Dermis blood vessel endothelial cell (primary cell): ENCODE measurements around the gene COPZ1. TPM values are rescaled to one million over a fixed set of nuclear protein-coding genes. Genes with fewer than 3 reads are reported as not detected.

Experiments
- DNase-seq: peaks from one replicate; pipeline ENCODE4 v3.0.0; 2010
- total RNA-seq: library from RNA; depleted of rRNA; stranded (reverse); fragments of >200 nt; gene quantifications from 2 replicates; pipeline ENCODE4 v1.2.3, GENCODE V29; 2014

The COPZ1 gene
- total RNA-seq, 1 donor from 2014 or later = 111 TPM

GRCh38 chr12:54379398-54380201 is 54.7 kb downstream of the COPZ1 start:
- DNase-seq = peak; percentile 92

- DNase-seq = no peak
Observed at GRCh38 chr12:54381136-54381535, 56.2 kb downstream of the COPZ1 start.

- DNase-seq = peak; percentile 53
Observed at GRCh38 chr12:54383041-54383609, 58.2 kb downstream of the COPZ1 start.

- no peak for DNase-seq
Observed at GRCh38 chr12:54384591-54385041, 59.7 kb downstream of the COPZ1 start, which contains the start of gene ZNF385A. Gene ZNF385A (minus strand): TSS chr12:54384733. CDS start chr12:54384514, 219 bp downstream.

GRCh38 chr12:54385251-54385914 is 60.5 kb downstream of the COPZ1 start:
- no peak for DNase-seq

GRCh38 chr12:54386403-54387113 is 61.6 kb downstream of the COPZ1 start:
- DNase-seq = no peak

- no peak for DNase-seq
Observed at GRCh38 chr12:54387114-54387467, 62.2 kb downstream of the COPZ1 start.

GRCh38 chr12:54388237-54389133 is 63.6 kb downstream of the COPZ1 start:
- no peak for DNase-seq

GRCh38 chr12:54389134-54389508 is 64.2 kb downstream of the COPZ1 start:
- no peak for DNase-seq

- DNase-seq = no peak
Observed at GRCh38 chr12:54389607-54390175, 64.8 kb downstream of the COPZ1 start.

- no peak for DNase-seq
Observed at GRCh38 chr12:54390176-54390667, 65.3 kb downstream of the COPZ1 start.

GRCh38 chr12:54390668-54391551 is 66.0 kb downstream of the COPZ1 start:
- DNase-seq = no peak

GRCh38 chr12:54392485-54393206 is 67.7 kb downstream of the COPZ1 start:
- DNase-seq = no peak

GRCh38 chr12:54393207-54393609 is 68.3 kb downstream of the COPZ1 start:
- no peak for DNase-seq

GRCh38 chr12:54393743-54394142 is 68.8 kb downstream of the COPZ1 start:
- no peak for DNase-seq

- peak; percentile 65 for DNase-seq
Observed at GRCh38 chr12:54394281-54394719, 69.4 kb downstream of the COPZ1 start.

- DNase-seq = no peak
Observed at GRCh38 chr12:54394986-54395385, 70.1 kb downstream of the COPZ1 start.

- DNase-seq = no peak
Observed at GRCh38 chr12:54395545-54395944, 70.6 kb downstream of the COPZ1 start.

GRCh38 chr12:54397157-54397556 is 72.2 kb downstream of the COPZ1 start:
- DNase-seq = no peak

- no peak for DNase-seq
Observed at GRCh38 chr12:54398218-54398617, 73.3 kb downstream of the COPZ1 start.
